Stimulated activated CD8-positive, alpha-beta memory T cell treated with anti-CD3 and anti-CD28 coated beads, Interleukin-7, amount 100 ng/mL, for 48 hours (primary cell): ENCODE measurements around the gene TERB2.
"Not testable (repeated sequence)": the region's sequence is repeated elsewhere in the genome, so short reads cannot be mapped to it uniquely, and the experiment has no call there.

ENCODE experiments used
- DNase-seq, 2 donors: peaks; one replicate each; pipeline ENCODE4 v3.0.0-alpha.2; 2020; ENCODE audit warnings: low read depth in 1 of 2; ENCODE audit errors: extremely low read depth in 1 of 2

TERB2 gene

GRCh38 chr15:44956388-44956787 is at the start of gene TERB2:
TSS of gene TERB2 (plus strand) at chr15:44956687. CDS start at chr15:44956719, 32 bp downstream.
- no peak for DNase-seq

- no peak for DNase-seq
Observed at GRCh38 chr15:44909423-44909822, 47.1 kb upstream of the TERB2 start.

GRCh38 chr15:44910981-44911625 is 45.4 kb upstream of the TERB2 start:
- DNase-seq = no peak

- DNase-seq = not testable (repeated sequence)
Observed at GRCh38 chr15:44912186-44912585, 44.3 kb upstream of the TERB2 start.

GRCh38 chr15:44912974-44913448 is 43.5 kb upstream of the TERB2 start:
- not testable (repeated sequence) for DNase-seq

- no peak for DNase-seq
Observed at GRCh38 chr15:44918136-44918535, 38.4 kb upstream of the TERB2 start.

- not testable (repeated sequence) for DNase-seq
Observed at GRCh38 chr15:44928658-44929057, 27.8 kb upstream of the TERB2 start.

- not testable (repeated sequence) for DNase-seq
Observed at GRCh38 chr15:44930283-44930682, 26.2 kb upstream of the TERB2 start.

- not testable (repeated sequence) for DNase-seq
Observed at GRCh38 chr15:44958302-44958701, 1.8 kb downstream of the TERB2 start.

GRCh38 chr15:44968475-44968874 is 12.0 kb downstream of the TERB2 start:
- DNase-seq = no peak

GRCh38 chr15:44971036-44971435 is 14.5 kb downstream of the TERB2 start:
- DNase-seq = no peak

- DNase-seq = not testable (repeated sequence)
Observed at GRCh38 chr15:44976183-44976582, 19.7 kb downstream of the TERB2 start.

GRCh38 chr15:44977781-44978180 is 21.3 kb downstream of the TERB2 start:
- not testable (repeated sequence) for DNase-seq

GRCh38 chr15:44979617-44980339 is 23.3 kb downstream of the TERB2 start:
- not testable (repeated sequence) for DNase-seq

- DNase-seq = not testable (repeated sequence)
Observed at GRCh38 chr15:44984144-44984543, 27.7 kb downstream of the TERB2 start.

GRCh38 chr15:44986346-44987055 is 30.0 kb downstream of the TERB2 start:
- DNase-seq = not testable (repeated sequence)

- DNase-seq = not testable (repeated sequence)
Observed at GRCh38 chr15:44987711-44988110, 31.2 kb downstream of the TERB2 start.

GRCh38 chr15:44988184-44988869 is 31.8 kb downstream of the TERB2 start:
- not testable (repeated sequence) for DNase-seq

- not testable (repeated sequence) for DNase-seq
Observed at GRCh38 chr15:44988870-44989219, 32.4 kb downstream of the TERB2 start.

GRCh38 chr15:44997632-44998031 is 41.1 kb downstream of the TERB2 start:
- DNase-seq = not testable (repeated sequence)

GRCh38 chr15:44999105-44999504 is 42.6 kb downstream of the TERB2 start:
- no peak for DNase-seq
